Prostate gland (tissue), 2 donors: ENCODE data around the gene GPRC5A. TPM values are rescaled to one million over a fixed set of nuclear protein-coding genes. Genes with fewer than 3 reads are reported as not detected.

Experiments
- DNase-seq: peaks from one replicate; pipeline ENCODE4 v3.0.0-alpha.2; 2019; ENCODE audit warnings: low spot score
- H3K27ac ChIP-seq, 2 donors: fragments of 200-600 bp; sonication (generic); 2 replicates each; pipeline ENCODE4 v1.5.1; 2017 to 2019
- H3K27me3 ChIP-seq: fragments of 200-600 bp; sonication (generic); replicated peaks from 2 replicates; pipeline ENCODE4 v1.5.1; 2019; ENCODE audit not compliant: insufficient read depth
- H3K36me3 ChIP-seq, 2 donors: fragments of 200-600 bp; sonication (generic); 1 replicate in 1 of 2; 2 replicates in 1 of 2; pipeline versions ENCODE4 v1.5.1 to v1.8.1; 2017 to 2019
- H3K4me1 ChIP-seq: fragments of 200-600 bp; sonication (generic); replicated peaks from 2 replicates; pipeline ENCODE4 v1.5.1; 2019
- H3K4me3 ChIP-seq, 2 donors: fragments of 200-600 bp; sonication (generic); 2 replicates each; pipeline ENCODE4 v1.5.1; 2017 to 2019
- H3K9me3 ChIP-seq: fragments of 200-600 bp; sonication (generic); 2 replicates; pipeline ENCODE4 v1.5.1; 2017
- CTCF ChIP-seq, 4 experiments: fragments of 200-600 bp in 2 of 4; fragments of 450-650 bp in 2 of 4; sonication (generic) in 2 of 4; IDR thresholded peaks; 1 replicate in 3 of 4; 2 replicates in 1 of 4; pipeline ENCODE4 v1.5.1; 2016 to 2019; ENCODE audit warnings: antibody characterized with exemption in 4 of 4, mild to moderate bottlenecking in 2 of 4, moderate library complexity in 2 of 4
- POLR2A ChIP-seq: fragments of 450-650 bp; IDR thresholded peaks from one replicate; pipeline ENCODE4 v1.6.1; 2016; ENCODE audit warnings: antibody characterized with exemption, mild to moderate bottlenecking
- POLR2AphosphoS5 ChIP-seq: sonication (generic); formaldehyde crosslinking; IDR thresholded peaks from one replicate; pipeline ENCODE4 v1.6.1; 2017; ENCODE audit warnings: antibody characterized with exemption
- WGBS: methylation state at CpG from one replicate; pipeline ENCODE4 v1.1.5; 2018; 5-methylcytosine and 5-hydroxymethylcytosine counted together
- intact Hi-C: fragments of 100-400 bp; cut with DNase I; formaldehyde crosslinking; loops from one replicate; pipeline ENCODE4 v1.14.2; 2022
- total RNA-seq, 2 donors: library from RNA; depleted of rRNA; stranded (reverse); fragments of >200 nt; gene quantifications; one replicate each; pipeline ENCODE4 v1.1.0, GENCODE V29; 2016

GPRC5A gene
- total RNA-seq, 2 donors from 2014 or later, result 5.4 to 22.2 TPM

- H3K9me3 ChIP-seq, result no peaks in the 10 kb centered on the region
- 58% methylated on average over 27 of the region's 27 CpGs for WGBS
- H3K27me3 ChIP-seq, result no peaks in the 10 kb centered on the region
- H3K4me1 ChIP-seq, result no peaks in the 10 kb centered on the region
- H3K27ac ChIP-seq, result peak overlapping the region in 1 of 2 donors; percentile 41
- H3K4me3 ChIP-seq, result peak overlapping the region; percentile 29 to 32
- peak; percentile 66 for DNase-seq
- intact Hi-C loops, result no loop called here
- TF ChIP-seq POLR2A (no peak), POLR2AphosphoS5 (peak; percentile 75)
- H3K36me3 ChIP-seq, result no peaks in the 10 kb centered on the region
Observed at GRCh38 chr12:12927211-12928079, 36.1 kb downstream of the GPRC5A start.

- no peaks in the 10 kb centered on the region for H3K9me3 ChIP-seq
- TF ChIP-seq POLR2AphosphoS5 (no peak), CTCF (IDR thresholded peaks at IDR 0.05) (no peak), POLR2A (no peak)
- no peak overlapping the region for H3K4me3 ChIP-seq
- intact Hi-C loops, result no loop called here
- no peaks in the 10 kb centered on the region for H3K4me1 ChIP-seq
- no peaks in the 10 kb centered on the region for H3K27me3 ChIP-seq
- DNase-seq, result no peak
- H3K27ac ChIP-seq, result no peak overlapping the region
- 93% methylated on average over 6 of the region's 6 CpGs for WGBS
- no peaks in the 10 kb centered on the region for H3K36me3 ChIP-seq
Observed at GRCh38 chr12:12929696-12930095, 38.3 kb downstream of the GPRC5A start.

- H3K9me3 ChIP-seq, result no peaks in the 10 kb centered on the region
- DNase-seq, result no peak
- TF ChIP-seq CTCF (IDR thresholded peaks at IDR 0.05) (no peak), POLR2A (no peak), POLR2AphosphoS5 (no peak)
- H3K27ac ChIP-seq, result no peak overlapping the region
- H3K36me3 ChIP-seq, result no peaks in the 10 kb centered on the region
- H3K4me3 ChIP-seq, result no peak overlapping the region
- 85% methylated on average over 2 of the region's 2 CpGs for WGBS
- intact Hi-C loops, result no loop called here
- no peaks in the 10 kb centered on the region for H3K4me1 ChIP-seq
- no peaks in the 10 kb centered on the region for H3K27me3 ChIP-seq
Observed at GRCh38 chr12:12930633-12931219, 39.4 kb downstream of the GPRC5A start.

GRCh38 chr12:12933742-12934141 lies 42.4 kb downstream of the GPRC5A start:
- Histone ChIP-seq H3K9me3 (no peaks in the 10 kb centered on the region), H3K4me3 (no peak overlapping the region), H3K27me3 (no peaks in the 10 kb centered on the region), H3K27ac (no peak overlapping the region), H3K36me3 (no peaks in the 10 kb centered on the region), H3K4me1 (no peaks in the 10 kb centered on the region)
- DNase-seq, result no peak
- intact Hi-C loops, result no loop called here
- no peak for TF ChIP-seq POLR2AphosphoS5
- no peak for TF ChIP-seq POLR2A
- no peak for TF ChIP-seq CTCF (IDR thresholded peaks at IDR 0.05)
- WGBS, result 89% methylated on average over 4 of the region's 4 CpGs

GRCh38 chr12:12934556-12934955 lies 43.2 kb downstream of the GPRC5A start:
- intact Hi-C loops, result no loop called here
- Histone ChIP-seq H3K4me1 (no peaks in the 10 kb centered on the region), H3K27ac (no peak overlapping the region), H3K9me3 (no peaks in the 10 kb centered on the region), H3K27me3 (no peaks in the 10 kb centered on the region), H3K4me3 (no peak overlapping the region), H3K36me3 (no peaks in the 10 kb centered on the region)
- no peak for DNase-seq
- whole genome bisulfite sequencing, result 35% methylated on average over 8 of the region's 8 CpGs
- TF ChIP-seq POLR2A, result no peak
- TF ChIP-seq POLR2AphosphoS5, result no peak
- no peak for TF ChIP-seq CTCF (IDR thresholded peaks at IDR 0.05)
